Activated naive CD4-positive, alpha-beta T cell treated with anti-CD3 and anti-CD28 coated beads, Interleukin-2, amount 50 U/mL, for 72 hours (primary cell): ENCODE data around the gene GCLC. TPM values are rescaled to one million over a fixed set of nuclear protein-coding genes. Genes with fewer than 3 reads are reported as not detected.
"Not testable (repeated sequence)": the region's sequence is repeated elsewhere in the genome, so short reads cannot be mapped to it uniquely, and the experiment has no call there.

Experiments used
- ATAC-seq, 2 donors: fragments of 150-1000 bp; cut with Tn5 transposase; 2 replicates each; pipeline ENCODE4 v1.10.0; 2021; ENCODE audit warnings: mild to moderate bottlenecking in 2 of 2, moderate library complexity in 2 of 2
- DNase-seq, 2 donors: peaks; one replicate each; pipeline ENCODE4 v3.0.0; 2021 to 2022; ENCODE audit warnings: low spot score in 2 of 2
- H3K27ac Mint-ChIP-seq, 2 donors: one replicate each; pipeline ENCODE4 v1.8.0; 2022; ENCODE audit warnings: mild to moderate bottlenecking in 2 of 2, mixed read lengths in 2 of 2
- H3K36me3 Mint-ChIP-seq, 2 donors: one replicate each; pipeline ENCODE4 v1.8.0; 2022; ENCODE audit warnings: mixed read lengths in 2 of 2
- H3K9me3 Mint-ChIP-seq, 2 donors: one replicate each; pipeline ENCODE4 v1.8.0; 2022; ENCODE audit warnings: mixed read lengths in 2 of 2
- total RNA-seq, 2 donors: library from RNA; stranded (reverse); gene quantifications; one replicate each; pipeline ENCODE4 v1.2.3, GENCODE V29; 2022

Gene GCLC
- total RNA-seq, 2 donors from 2014 or later: 13.5 to 14.5 TPM

- no peaks in the 10 kb centered on the region for H3K36me3 Mint-ChIP-seq
These were observed 57.8 kb downstream of the GCLC start for GRCh38 chr6:53487080-53487479.

GRCh38 chr6:53486679-53487078 lies 58.2 kb downstream of the GCLC start:
- Mint-ChIP-seq H3K27ac (no peak overlapping the region), H3K9me3 (no peaks in the 10 kb centered on the region), H3K36me3 (no peaks in the 10 kb centered on the region)
- no peak for DNase-seq
- no peak for ATAC-seq

More at GRCh38 chr6:53487080-53487479, 57.8 kb downstream of the GCLC start:
- ATAC-seq (no peak), DNase-seq (no peak)
- Mint-ChIP-seq H3K9me3 (no peaks in the 10 kb centered on the region), H3K27ac (no peak overlapping the region)

GRCh38 chr6:53484476-53485280 lies 60.2 kb downstream of the GCLC start:
- DNase-seq (peak in 1 of 2 donors; percentile 77), ATAC-seq (peak in 1 of 2 donors; percentile 44)
- no peaks in the 10 kb centered on the region for H3K36me3 Mint-ChIP-seq
- no peaks in the 10 kb centered on the region for H3K9me3 Mint-ChIP-seq
- H3K27ac Mint-ChIP-seq: no peak overlapping the region

GRCh38 chr6:53483423-53484353 lies 61.2 kb downstream of the GCLC start:
- Mint-ChIP-seq H3K27ac (no peak overlapping the region), H3K9me3 (no peaks in the 10 kb centered on the region), H3K36me3 (no peaks in the 10 kb centered on the region)
- DNase-seq (no peak), ATAC-seq (peak; percentile 39 to 47)

- DNase-seq: no peak
- peak in 1 of 2 donors; percentile 48 for ATAC-seq
- Mint-ChIP-seq H3K27ac (no peak overlapping the region), H3K36me3 (no peaks in the 10 kb centered on the region), H3K9me3 (no peaks in the 10 kb centered on the region)
These were observed 63.6 kb downstream of the GCLC start for GRCh38 chr6:53481323-53481722.

- not testable (repeated sequence) for H3K27ac Mint-ChIP-seq, DNase-seq, ATAC-seq, H3K9me3 Mint-ChIP-seq, H3K36me3 Mint-ChIP-seq
These were observed 64.1 kb downstream of the GCLC start for GRCh38 chr6:53480774-53481173.

GRCh38 chr6:53479871-53480270 lies 65.0 kb downstream of the GCLC start:
- no peaks in the 10 kb centered on the region for H3K36me3 Mint-ChIP-seq
- ATAC-seq (no peak), DNase-seq (no peak)
- H3K27ac Mint-ChIP-seq: no peak overlapping the region
- H3K9me3 Mint-ChIP-seq: no peaks in the 10 kb centered on the region

GRCh38 chr6:53476964-53477363 lies 67.9 kb downstream of the GCLC start:
- Mint-ChIP-seq H3K9me3 (no peaks in the 10 kb centered on the region), H3K36me3 (no peaks in the 10 kb centered on the region), H3K27ac (no peak overlapping the region)
- DNase-seq: no peak
- ATAC-seq: no peak

- H3K27ac Mint-ChIP-seq: no peak overlapping the region
- ATAC-seq (no peak), DNase-seq (no peak)
- H3K9me3 Mint-ChIP-seq: no peaks in the 10 kb centered on the region
- H3K36me3 Mint-ChIP-seq: no peaks in the 10 kb centered on the region
These were observed 70.9 kb downstream of the GCLC start for GRCh38 chr6:53474010-53474409.

GRCh38 chr6:53469163-53469562 lies 75.7 kb downstream of the GCLC start:
- Mint-ChIP-seq H3K27ac (no peak overlapping the region), H3K36me3 (no peaks in the 10 kb centered on the region), H3K9me3 (no peaks in the 10 kb centered on the region)
- ATAC-seq: no peak
- no peak for DNase-seq

GRCh38 chr6:53466257-53466656 lies 78.6 kb downstream of the GCLC start:
- H3K9me3 Mint-ChIP-seq: no peaks in the 10 kb centered on the region
- H3K36me3 Mint-ChIP-seq: no peaks in the 10 kb centered on the region
- H3K27ac Mint-ChIP-seq: no peak overlapping the region
- DNase-seq (no peak), ATAC-seq (no peak)

- Mint-ChIP-seq H3K36me3 (no peaks in the 10 kb centered on the region), H3K27ac (no peak overlapping the region), H3K9me3 (no peaks in the 10 kb centered on the region)
- DNase-seq (no peak), ATAC-seq (no peak)
These were observed 79.2 kb downstream of the GCLC start for GRCh38 chr6:53465732-53466131.

GRCh38 chr6:53464927-53465460 lies 79.9 kb downstream of the GCLC start:
- ATAC-seq (no peak), DNase-seq (no peak)
- no peaks in the 10 kb centered on the region for H3K9me3 Mint-ChIP-seq
- H3K27ac Mint-ChIP-seq: peak overlapping the region; percentile 0 to 7
- no peaks in the 10 kb centered on the region for H3K36me3 Mint-ChIP-seq

- Mint-ChIP-seq H3K27ac (peak overlapping the region; percentile 0 to 7), H3K36me3 (no peaks in the 10 kb centered on the region), H3K9me3 (no peaks in the 10 kb centered on the region)
- DNase-seq (no peak), ATAC-seq (no peak)
These were observed 80.4 kb downstream of the GCLC start for GRCh38 chr6:53464483-53464882.

- no peak for DNase-seq
- Mint-ChIP-seq H3K27ac (no peak overlapping the region), H3K9me3 (no peaks in the 10 kb centered on the region), H3K36me3 (no peaks in the 10 kb centered on the region)
- ATAC-seq: no peak
These were observed 83.2 kb downstream of the GCLC start for GRCh38 chr6:53461696-53462095.

GRCh38 chr6:53461041-53461656 lies 83.8 kb downstream of the GCLC start:
- ATAC-seq: peak in 1 of 2 donors; percentile 56
- Mint-ChIP-seq H3K36me3 (no peaks in the 10 kb centered on the region), H3K27ac (no peak overlapping the region), H3K9me3 (no peaks in the 10 kb centered on the region)
- DNase-seq: no peak
